ENCODE data around the gene FOXJ2.

GRCh38 chr12:8078398-8078797, 45.9 kb downstream of the FOXJ2 start:
- TF ChIP-seq EZH2phosphoT487 (IDR thresholded peaks at IDR 0.05; ENCODE audit: borderline replicate concordance, low read depth) (no peak), CTCF (IDR thresholded peaks at IDR 0.05) (peak; percentile 71), TAF1 (IDR thresholded peaks at IDR 0.05; ENCODE audit: borderline replicate concordance, low read depth, low read length) (no peak), EP300 (IDR thresholded peaks at IDR 0.05; ENCODE audit: borderline replicate concordance in 1 of 2, low read depth in 1 of 2, low read length in 1 of 2) (no peak), POLR2AphosphoS5 (IDR thresholded peaks at IDR 0.05; ENCODE audit: low read depth, low read length) (no peak), USF2 (IDR thresholded peaks at IDR 0.05; ENCODE audit: borderline replicate concordance, low read depth, low read length) (no peak), ELF1 (IDR thresholded peaks at IDR 0.05) (no peak), SIN3A (IDR thresholded peaks at IDR 0.05; ENCODE audit: borderline replicate concordance, low read depth, low read length) (no peak), SMC3 (IDR thresholded peaks at IDR 0.05; ENCODE audit: low read depth, low read length) (peak; percentile 55), NRF1 (IDR thresholded peaks at IDR 0.05; ENCODE audit: low read depth, low read length) (no peak), NFIC (IDR thresholded peaks at IDR 0.05; ENCODE audit: borderline replicate concordance) (no peak)
- TF ChIP-seq, protein P1, sequence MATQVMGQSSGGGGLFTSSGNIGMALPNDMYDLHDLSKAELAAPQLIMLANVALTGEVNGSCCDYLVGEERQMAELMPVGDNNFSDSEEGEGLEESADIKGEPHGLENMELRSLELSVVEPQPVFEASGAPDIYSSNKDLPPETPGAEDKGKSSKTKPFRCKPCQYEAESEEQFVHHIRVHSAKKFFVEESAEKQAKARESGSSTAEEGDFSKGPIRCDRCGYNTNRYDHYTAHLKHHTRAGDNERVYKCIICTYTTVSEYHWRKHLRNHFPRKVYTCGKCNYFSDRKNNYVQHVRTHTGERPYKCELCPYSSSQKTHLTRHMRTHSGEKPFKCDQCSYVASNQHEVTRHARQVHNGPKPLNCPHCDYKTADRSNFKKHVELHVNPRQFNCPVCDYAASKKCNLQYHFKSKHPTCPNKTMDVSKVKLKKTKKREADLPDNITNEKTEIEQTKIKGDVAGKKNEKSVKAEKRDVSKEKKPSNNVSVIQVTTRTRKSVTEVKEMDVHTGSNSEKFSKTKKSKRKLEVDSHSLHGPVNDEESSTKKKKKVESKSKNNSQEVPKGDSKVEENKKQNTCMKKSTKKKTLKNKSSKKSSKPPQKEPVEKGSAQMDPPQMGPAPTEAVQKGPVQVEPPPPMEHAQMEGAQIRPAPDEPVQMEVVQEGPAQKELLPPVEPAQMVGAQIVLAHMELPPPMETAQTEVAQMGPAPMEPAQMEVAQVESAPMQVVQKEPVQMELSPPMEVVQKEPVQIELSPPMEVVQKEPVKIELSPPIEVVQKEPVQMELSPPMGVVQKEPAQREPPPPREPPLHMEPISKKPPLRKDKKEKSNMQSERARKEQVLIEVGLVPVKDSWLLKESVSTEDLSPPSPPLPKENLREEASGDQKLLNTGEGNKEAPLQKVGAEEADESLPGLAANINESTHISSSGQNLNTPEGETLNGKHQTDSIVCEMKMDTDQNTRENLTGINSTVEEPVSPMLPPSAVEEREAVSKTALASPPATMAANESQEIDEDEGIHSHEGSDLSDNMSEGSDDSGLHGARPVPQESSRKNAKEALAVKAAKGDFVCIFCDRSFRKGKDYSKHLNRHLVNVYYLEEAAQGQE (IDR thresholded peaks at IDR 0.05; ENCODE audit: low read depth, low read length) = no peak
- TF ChIP-seq, protein P2, sequence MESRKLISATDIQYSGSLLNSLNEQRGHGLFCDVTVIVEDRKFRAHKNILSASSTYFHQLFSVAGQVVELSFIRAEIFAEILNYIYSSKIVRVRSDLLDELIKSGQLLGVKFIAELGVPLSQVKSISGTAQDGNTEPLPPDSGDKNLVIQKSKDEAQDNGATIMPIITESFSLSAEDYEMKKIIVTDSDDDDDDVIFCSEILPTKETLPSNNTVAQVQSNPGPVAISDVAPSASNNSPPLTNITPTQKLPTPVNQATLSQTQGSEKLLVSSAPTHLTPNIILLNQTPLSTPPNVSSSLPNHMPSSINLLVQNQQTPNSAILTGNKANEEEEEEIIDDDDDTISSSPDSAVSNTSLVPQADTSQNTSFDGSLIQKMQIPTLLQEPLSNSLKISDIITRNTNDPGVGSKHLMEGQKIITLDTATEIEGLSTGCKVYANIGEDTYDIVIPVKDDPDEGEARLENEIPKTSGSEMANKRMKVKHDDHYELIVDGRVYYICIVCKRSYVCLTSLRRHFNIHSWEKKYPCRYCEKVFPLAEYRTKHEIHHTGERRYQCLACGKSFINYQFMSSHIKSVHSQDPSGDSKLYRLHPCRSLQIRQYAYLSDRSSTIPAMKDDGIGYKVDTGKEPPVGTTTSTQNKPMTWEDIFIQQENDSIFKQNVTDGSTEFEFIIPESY (IDR thresholded peaks at IDR 0.05; ENCODE audit: borderline replicate concordance, low read depth) = no peak
- TF ChIP-seq, protein P3, sequence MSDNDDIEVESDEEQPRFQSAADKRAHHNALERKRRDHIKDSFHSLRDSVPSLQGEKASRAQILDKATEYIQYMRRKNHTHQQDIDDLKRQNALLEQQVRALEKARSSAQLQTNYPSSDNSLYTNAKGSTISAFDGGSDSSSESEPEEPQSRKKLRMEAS (IDR thresholded peaks at IDR 0.05; ENCODE audit: low read depth) = no peak

Data from SK-N-SH (cell line).